DMS153 (cell line): Measurements from ENCODE around the gene JAZF1.

ENCODE experiments used
- DNase-seq: peaks from one replicate; lab custom pipeline; 2025; lab: John Stamatoyannopoulos, UW

Gene JAZF1

DNA sequence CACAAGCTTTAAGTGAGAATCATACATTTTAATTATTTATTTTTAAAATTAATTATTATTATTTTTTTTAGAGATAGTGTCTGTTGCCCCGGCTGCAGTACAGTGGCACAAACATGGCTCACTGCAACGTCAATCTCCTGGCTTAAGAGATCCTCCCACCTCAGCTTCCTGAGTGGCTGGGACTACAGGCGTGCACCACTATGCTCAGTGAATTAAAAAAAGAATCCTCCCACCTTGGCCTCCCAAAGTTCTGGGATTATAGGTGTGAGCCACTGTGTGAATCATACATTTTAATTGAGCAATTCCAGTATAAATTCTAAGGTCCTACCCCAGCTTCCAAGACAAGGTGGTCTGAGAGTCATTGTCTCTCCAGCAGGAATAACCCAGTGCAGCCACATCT is 172.4 kb downstream of the JAZF1 start:
- DNase-seq, result no peak

DNA sequence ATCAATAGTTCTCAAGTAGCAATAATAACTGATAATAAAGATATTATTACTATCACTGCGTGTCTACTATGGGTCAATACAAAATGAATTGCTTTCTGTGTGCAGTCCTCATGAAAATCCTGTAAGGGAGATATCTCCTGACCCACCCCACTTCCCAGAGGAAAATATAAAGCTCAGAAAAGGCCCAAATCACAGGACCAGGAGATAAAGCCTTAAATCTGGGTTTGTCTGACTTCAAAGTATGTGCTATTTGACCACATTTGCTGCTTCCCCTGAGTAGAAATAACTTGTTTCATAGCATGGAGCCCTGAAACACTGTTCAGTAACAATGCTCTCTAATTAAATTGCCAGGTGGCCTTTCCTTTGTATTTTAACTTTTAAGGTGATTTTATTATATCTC is 174.1 kb downstream of the JAZF1 start:
- no peak for DNase-seq

DNA sequence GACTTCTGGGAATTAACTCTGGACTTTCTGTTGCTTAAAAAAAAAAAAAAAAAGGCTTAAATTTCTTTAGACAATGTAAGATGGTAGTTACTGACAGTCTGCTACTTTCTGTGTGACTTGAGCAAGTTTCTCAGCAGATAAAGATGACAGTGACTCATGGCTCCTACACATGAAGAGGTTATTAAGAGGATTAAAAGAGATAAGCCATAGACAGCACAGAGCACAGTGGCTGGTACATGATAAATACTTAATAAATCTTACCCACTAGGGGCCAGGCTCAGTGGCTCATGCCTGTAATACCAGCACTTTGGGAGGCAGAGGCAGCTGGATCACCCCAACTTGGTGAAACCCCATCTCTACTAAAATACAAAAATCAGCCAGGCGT is 174.8 kb downstream of the JAZF1 start:
- DNase-seq, result no peak

DNA sequence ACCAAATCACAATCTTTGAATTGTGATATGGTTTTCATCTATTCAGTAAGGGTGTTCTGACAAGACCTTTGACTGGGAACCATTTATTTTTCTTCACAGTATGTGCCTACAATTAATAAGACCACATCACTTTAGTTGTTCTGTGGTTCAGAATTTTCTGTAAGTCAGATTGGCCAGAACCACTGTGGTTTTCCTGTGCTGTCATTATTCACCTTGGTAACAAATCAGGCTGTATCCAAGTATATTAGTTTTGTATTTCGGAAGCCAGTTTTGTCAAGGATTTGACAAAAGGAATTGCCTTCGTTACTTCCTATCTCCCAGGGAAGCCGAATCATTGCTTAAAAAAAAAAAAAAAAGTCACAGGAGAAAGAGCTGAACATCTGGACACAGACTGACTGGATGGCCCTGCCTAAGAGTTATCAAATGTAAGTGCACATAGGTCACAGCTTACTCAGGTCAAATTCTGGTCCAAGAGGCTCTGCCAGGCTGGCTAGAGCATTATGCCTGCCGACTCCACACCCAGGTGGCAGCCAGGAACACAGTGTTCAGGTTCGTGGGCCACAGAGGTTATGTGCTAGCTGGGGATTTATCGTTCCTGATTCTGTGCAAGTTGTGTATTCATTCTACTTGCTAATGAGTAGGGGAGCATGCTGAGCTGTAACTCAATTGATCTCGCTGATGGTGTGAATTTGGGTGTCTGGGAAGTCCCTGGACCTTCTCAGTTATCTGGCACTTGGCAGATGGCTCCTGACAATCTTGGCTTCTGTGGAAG is 175.3 kb downstream of the JAZF1 start:
- no peak for DNase-seq

DNA sequence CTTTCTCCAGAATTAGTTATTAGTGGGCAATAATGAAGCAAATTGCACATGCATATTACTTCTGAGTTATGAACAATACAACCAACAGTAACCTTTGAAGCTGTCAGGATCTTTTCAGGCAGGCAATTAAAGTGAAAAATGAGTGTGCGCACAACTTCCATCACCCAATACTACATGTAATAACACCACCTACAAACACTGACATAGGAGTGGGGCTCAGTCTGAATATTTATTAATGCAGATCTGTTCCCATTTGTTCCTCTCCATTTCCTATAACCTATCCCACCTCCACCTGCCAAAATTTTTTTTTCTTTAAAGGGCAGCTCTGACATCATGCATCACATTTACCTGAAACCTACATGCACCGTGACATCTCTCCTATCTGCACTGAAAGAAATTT is 177.2 kb downstream of the JAZF1 start:
- DNase-seq, result no peak

DNA sequence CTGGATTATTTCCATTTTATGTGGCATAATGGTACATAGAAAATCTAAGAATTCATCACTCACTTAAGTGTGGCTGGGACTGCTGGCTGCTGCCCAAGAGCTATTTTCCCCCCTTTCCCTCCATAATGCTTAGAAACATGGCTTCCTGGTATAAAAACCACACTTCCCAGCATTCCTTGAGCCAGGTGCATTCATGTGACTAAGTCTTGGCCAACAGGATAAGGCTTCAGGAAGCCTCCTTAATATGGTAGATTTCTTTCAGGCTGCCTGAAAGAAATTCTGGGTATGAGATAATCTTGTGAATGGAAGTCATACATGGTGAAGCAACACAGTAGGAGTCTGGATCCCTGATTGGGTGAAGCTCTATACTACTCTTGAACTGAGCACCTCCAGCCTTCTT is 178.0 kb downstream of the JAZF1 start:
- DNase-seq, result no peak

DNA sequence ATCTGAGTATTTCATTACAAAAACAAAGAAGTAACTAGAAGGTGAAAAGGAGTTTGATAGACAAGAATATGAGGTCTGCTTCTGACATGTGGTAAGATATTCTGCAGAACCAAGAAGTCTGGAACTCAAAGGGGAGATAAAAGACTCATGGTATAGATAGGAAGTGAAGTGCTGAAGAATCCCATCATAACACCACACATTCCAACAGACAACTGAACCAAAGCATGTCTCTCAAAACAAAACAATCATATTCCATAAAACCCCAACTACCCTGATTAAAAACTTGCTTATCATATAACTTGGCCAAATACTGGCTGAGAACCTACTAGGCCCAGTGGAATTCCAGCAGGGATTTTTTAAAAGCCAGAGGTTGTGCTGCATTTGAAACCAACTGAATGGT is 178.7 kb downstream of the JAZF1 start:
- DNase-seq, result no peak

DNA sequence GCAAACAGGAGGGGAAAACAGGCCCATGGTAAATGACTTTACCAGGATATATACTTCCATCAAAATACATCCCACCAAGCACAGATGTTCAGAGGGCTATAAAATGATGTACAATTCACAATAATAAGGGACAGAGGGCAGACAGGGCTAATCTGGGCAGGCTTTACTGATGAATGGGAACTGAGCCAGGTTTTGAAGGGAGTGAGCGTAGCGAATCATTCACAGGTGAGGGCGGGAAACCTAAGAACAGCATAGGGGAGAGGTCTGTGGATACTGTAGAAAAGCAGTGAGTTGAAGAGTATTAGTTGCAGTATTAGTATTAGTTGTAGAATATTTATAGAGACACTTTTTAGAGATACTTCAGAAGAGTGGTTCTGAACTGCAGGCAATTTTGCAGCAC is 180.8 kb downstream of the JAZF1 start:
- DNase-seq, result peak; percentile 39

DNA sequence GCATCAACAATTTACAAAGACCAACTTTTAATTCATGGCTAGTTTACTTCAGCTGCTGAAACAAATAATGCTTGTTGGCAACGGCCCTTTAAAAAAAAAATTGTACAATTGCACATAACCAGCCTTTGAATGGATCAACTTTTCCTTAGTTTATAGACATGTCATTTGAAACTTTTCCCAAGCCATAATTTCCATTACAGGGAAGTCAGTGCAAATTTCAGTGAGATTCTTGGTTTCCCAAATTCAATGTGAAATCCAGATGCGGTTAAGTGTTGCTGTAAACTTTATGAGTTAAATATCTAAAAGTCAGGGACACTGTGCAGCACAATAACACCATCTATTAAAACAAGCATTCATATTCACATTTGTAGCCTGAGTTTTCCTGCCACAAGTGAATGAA is 182.2 kb downstream of the JAZF1 start:
- no peak for DNase-seq

DNA sequence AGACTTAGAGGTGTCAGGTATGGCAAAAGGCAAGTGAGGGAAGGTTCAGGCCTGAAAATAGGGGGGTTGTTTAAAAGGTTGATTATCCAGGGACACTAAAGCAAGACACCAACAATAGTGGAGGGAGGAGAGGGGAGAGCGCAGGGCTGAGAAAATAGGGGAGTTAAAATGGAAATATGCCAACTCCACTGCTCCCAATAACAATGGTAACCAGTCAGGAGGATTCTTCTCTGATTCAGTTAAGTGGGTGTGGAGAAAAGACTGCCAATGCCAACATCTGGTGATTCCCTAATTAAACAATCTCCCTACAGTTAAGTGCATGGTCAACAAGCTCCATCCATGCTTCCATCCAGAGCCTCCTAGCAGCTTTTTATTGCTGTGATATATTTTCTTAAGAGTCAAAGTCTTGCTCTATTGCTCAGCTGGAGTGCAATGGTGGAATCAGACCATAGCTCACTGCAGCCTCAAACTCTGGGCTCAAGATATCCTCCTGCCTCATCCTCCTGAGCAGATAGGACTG is 183.3 kb downstream of the JAZF1 start:
- DNase-seq, result peak; percentile 96

DNA sequence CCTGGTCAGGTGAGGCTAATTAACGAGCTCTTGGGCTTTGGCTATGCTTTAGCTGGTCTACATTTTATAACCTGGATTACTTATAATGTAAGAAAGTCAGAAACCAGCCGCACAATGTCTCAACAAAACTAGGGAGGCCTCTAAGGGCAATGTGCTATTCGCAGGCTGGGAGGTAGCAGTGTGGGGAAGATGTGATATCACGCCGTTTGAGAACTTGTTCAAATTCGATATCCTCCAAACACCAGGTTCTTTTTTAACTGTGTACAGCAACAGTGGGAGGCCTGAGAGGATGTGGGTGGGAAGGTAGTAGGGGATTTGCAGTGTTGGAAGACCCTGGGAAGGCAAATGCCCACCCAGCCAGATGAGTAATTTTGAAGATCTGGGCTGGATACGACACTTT is 184.5 kb downstream of the JAZF1 start:
- no peak for DNase-seq

DNA sequence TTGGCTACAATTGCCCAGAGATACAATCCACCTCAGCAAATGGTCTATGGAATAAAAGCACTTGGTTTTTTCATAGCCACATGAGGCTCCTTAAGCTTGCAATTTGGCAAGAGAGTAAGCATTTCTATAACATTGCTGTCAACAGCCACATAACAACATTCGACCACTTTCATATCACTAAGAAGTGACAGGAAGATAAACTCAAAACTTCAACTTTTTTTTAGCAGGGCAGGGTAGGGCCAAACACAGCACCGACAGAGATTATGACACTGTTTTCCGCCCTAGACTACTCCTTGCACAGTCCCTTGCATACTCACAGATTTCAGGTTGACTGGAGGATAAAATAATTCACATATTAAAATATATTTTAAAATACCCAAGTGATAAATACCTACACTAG is 185.4 kb downstream of the JAZF1 start:
- DNase-seq, result no peak

DNA sequence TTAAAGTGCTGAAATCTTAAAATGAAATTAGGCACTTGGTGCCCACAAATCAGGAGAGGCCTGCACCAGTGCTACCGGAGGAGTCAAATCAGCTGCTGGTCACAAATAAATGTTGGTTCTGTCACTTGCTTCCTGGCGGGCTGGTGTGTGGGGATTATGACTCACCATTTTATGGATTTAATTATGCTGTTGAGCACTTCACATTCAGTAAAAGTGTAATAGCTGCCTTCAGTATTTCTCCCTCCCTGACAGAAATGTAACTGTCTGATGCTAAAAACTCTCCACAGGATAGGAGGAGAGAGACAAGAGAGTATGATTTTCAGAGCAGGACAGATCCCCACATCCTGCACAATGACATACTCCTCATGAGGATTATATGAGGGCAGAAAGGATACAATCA is 186.0 kb downstream of the JAZF1 start:
- peak; percentile 95 for DNase-seq

DNA sequence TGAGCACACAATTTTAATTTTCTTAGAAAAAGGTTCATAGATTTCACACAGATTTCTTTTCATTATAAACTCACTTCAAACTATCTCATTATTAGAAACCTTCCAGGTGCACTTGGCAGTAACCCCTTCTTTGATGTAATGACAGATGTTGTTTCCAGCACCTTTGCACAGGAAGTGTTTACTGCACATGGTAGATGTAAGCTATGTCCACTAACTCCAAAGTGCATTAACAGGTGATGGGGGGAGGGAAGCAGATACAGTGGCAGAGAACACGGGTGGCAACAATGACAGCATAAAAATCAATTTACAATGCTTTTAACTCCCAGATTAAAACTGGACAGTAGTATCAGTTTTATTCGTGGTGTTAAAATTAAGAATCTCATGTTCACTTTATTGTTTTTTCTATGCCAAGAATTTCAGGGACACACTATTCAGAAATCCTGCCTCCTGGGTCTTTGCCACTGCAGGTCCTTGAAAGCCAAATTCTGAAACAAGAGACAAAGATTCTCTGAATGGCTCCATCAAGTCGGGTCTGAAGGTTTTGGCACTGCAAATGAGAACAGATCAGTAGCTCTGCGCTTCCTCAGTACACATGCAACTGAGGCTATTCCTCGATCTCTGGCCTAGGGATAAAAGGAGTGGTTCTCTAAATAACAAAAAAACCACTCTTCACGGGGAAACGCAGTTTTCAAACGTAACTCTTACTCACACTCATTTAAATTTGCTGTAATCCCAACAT is 187.7 kb downstream of the JAZF1 start:
- peak; percentile 77 for DNase-seq

DNA sequence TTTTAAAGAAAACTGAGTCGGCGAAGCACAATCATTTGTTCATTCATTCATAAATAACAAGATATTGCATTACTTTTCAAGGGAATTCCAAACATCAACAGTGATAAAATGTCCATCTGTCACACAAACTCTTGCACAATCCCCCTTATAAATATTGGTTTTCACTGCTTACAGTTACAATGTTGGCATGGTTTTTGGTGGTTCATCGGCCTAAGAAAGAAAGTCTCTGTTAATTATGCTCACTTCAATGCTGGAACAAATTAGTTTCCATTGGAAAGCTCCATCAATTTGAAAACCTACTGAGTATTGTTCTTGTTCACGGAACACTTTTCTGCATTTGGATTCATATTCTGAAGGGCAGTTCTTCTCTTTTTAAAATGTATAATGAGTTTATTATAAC is 188.5 kb downstream of the JAZF1 start:
- no peak for DNase-seq

DNA sequence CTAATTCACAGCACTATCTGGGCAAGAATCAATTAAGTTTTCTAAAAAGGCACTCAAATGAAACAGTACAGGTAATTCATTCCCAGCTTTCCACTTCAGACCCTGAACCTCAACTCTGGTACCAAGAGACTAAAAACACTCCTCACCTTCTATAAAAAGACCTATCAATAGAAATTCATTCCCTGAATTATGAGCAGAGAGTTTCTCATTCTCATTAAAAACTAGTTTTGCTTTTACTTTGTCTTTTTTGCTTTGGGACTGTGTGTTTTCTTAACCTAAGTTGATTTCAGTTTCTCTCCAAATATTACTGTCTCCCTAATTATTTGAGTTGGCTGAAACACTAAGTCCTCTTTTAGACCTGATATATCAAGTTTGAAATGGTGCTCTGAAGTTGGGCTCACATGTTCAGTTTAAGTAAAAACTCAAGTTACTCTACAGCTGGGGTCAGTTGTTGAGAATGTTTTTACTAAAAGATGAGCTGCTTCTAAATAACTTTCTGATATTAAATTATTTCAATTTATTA is 189.5 kb downstream of the JAZF1 start:
- no peak for DNase-seq

DNA sequence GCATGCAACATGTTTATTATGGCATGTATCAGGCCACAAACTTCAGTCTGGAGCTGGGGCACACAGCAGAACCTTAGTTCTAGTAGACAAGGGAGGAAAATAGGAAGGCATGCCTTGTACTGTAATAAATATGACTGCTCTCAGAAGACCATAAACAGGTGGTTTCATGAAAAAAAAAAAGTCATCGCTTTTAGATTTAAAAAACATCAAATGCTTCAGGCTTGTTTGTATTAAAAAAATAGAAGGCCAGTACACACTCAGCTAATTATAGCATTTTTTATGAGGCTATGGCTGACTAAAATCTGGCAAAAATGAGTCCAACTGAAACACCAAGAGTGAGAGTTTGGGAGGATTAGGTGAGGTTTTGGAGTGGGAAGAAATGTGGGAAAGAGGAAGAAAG is 204.1 kb downstream of the JAZF1 start:
- no peak for DNase-seq

DNA sequence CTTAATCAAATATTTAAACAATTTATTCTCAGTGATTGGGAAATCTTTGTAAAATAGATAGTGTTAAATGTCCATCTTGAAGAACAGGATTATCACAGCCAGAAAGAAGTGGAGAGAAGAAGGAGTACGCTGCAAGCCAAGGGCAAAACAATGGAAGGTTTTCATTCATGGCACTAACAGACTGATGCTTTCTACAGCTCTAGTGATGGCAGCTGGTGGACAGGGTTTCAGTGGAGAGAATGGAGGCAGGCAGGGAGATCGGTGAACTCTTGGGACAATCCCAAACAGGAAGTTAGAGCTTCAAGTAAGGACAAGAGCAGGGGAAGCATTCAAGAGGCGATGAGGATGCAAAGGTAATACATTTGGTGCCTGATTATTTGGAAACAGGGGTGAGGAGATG is 207.0 kb downstream of the JAZF1 start:
- no peak for DNase-seq

DNA sequence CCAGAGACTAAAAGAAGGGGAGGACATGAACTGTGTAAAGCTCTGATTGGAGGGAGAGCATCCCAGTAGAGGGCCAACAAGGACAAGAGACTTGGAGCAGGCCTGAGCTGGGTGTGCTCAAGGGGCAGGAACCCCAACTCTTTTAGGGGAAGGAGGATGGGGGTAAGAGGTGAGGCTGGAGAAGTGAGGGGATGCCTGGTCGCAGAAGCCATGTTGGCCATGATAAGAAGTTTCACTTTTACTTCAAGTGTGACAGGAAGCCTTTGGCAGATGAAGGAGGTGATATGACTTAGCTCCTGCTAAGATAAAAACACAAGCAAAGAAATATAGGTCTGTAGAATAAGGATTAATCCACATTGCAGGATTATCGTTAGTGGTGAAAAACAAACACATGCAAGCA is 208.3 kb downstream of the JAZF1 start:
- no peak for DNase-seq

DNA sequence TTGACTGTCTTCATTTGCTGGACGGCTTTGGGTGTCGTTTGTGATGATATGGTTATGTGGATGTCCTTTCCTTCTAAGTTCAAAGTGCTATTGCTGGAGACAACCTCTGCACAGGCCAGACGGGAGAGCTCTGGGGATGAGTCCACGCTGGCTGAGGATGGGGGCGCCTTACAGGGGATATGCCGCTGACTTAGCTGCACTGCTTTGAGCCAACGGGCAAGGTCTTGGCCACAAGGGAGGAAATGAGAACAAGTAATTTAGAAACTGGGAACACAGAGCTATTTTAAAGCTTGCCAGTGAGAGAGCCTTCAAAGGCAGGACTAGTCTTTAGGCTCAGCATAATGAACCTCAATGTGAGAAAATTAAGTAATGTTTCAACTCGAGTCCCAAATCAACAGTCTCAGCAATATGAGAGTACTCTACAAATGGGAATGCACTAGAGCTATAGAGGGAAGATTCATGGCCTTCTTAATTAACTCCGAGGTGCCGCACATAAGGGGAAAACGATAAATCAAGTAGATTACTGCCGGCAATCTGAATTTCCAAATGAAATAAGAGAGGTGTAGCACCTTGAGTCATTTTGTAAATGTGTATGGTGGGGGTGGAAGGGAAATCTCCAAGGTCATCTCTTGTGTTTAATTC is 209.3 kb downstream of the JAZF1 start:
- DNase-seq, result no peak

DNA sequence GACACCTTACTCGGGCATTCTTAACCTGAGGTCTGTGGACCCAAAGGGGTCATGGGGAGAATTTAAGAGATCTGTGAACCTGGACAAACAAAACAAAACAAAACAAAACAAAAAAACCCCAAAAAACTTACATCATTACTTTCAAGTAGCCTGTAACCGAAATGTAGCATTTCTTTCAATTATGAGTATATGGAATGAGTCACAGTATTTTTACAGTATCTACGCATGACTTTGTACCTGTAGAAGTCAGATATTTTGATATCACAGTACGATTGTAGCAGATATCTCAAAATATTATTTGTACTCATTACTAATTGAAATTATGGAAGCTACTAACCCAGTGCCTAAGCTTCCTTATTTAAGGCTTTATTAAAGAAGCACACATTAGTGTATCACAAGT is 210.2 kb downstream of the JAZF1 start:
- no peak for DNase-seq

DNA sequence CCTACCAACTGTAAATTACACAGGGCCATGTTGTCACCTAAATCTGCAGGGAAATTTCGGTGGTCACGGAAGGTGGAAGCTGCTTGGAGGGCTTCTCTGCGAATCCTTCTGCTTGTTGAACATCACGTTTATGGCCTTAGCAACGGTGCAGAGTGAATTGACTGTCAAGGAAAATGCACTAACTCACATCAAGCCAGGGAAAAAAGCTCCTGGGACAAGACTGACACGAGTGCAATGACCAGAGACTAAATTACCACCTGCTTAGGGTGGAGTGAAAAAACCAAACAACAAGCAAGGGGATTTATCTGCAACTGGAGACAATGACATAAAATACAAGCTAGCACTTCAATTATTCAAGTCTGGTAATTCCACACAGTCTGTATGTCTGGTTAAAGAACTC is 211.2 kb downstream of the JAZF1 start:
- DNase-seq, result no peak

DNA sequence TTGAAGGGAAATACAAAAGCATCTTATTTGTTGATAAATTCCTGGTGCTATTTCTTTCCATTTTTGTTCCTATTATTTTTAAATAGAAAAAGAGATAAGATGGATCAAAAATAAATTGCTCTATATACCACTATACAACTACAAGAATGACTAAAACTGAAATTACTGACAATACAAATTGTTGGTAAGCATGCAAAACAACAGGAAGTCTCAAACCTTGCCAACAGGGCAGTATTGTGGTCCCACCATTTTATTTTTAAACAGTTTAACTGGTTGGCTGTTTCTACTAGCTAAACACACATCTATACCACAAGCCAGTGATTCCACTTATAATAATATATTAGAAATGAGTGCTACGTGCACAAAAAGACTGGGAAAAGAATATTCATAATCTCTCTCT is 213.0 kb downstream of the JAZF1 start:
- no peak for DNase-seq
